Right cardiac atrium (tissue), 5 donors: ENCODE data around the gene PTPRU. TPM values are rescaled to one million over a fixed set of nuclear protein-coding genes. Genes with fewer than 3 reads are reported as not detected.
A peak's percentile ranks its signal among the peaks of the same experiment; 100 is the strongest.

Experiments
- ATAC-seq, 2 donors: fragments of 200-7000 bp; cut with Tn5 transposase; one replicate each; pipeline versions ENCODE4 v1.8.0 to v1.9.1; 2020; ENCODE audit warnings: moderate library complexity in 2 of 2, mild to moderate bottlenecking in 1 of 2
- DNase-seq, 3 donors: peaks; one replicate each; pipeline ENCODE4 v3.0.0-alpha.2; 2020
- H3K27ac ChIP-seq: one replicate; pipeline ENCODE4 v1.5.1; 2013; ENCODE audit warnings: mild to moderate bottlenecking, low read length, control low read depth, moderate library complexity
- H3K27me3 ChIP-seq: one replicate; pipeline ENCODE4 v1.6.1; 2013; ENCODE audit not compliant: control insufficient read depth, insufficient read depth
- H3K4me1 ChIP-seq: one replicate; pipeline ENCODE4 v1.6.1; 2013; ENCODE audit warnings: low read length; ENCODE audit not compliant: control insufficient read depth, insufficient read depth
- H3K4me3 ChIP-seq: one replicate; pipeline ENCODE4 v1.5.1; 2013; ENCODE audit warnings: low read length, control low read depth
- H3K9me3 ChIP-seq: one replicate; pipeline ENCODE4 v1.6.1; 2013; ENCODE audit warnings: low read length; ENCODE audit not compliant: control insufficient read depth
- WGBS: extraction: QIAGEN DNeasy Blood & Tissue Kit; methylation state at CpG from one replicate; pipeline ENCODE4 v1.1.7; 2013; 5-methylcytosine and 5-hydroxymethylcytosine counted together
- intact Hi-C, 4 donors: fragments of 100-400 bp; cut with DNase I; formaldehyde crosslinking; loops; one replicate each; pipeline versions ENCODE4 v1.11.0 to v1.14.0; 2022 to 2023
- polyA plus RNA-seq: library from polyadenylated mRNA; stranded (reverse); fragments of 200-250 nt; gene quantifications from one replicate; pipeline ENCODE4 v1.2.3, GENCODE V29; 2013
- total RNA-seq, 4 donors: library from RNA; stranded (reverse); fragmentation: NEBNext Ultra II Directional; extraction: Animal tissue kit (Norgen Biotek cat#: 25700); gene quantifications; one replicate each; pipeline ENCODE4 v1.2.1, GENCODE V29; 2021
- donor health status: healthy with polysubstance abuse.
- donor health status: DM: no; HTN: yes; CAD: no.
- donor health status: DM: no; HTN: no; CAD: no.
- donor health status: DM: no; HTN: yes; CAD: no; lungs with severe emphysema.
- donor health status: DM: yes; HTN: yes; CAD: no.

PTPRU gene
- total and polyA plus RNA-seq, 5 donors: 13.7 to 29.9 (median 23.2) TPM

GRCh38 chr1:29254346-29254745 is 18.0 kb downstream of the PTPRU start:
- ATAC-seq (no peak), DNase-seq (no peak)
- Histone ChIP-seq H3K4me3 (no peak overlapping the region), H3K4me1 (peaks cover 4% of the 10 kb centered on the region), H3K27ac (no peak overlapping the region), H3K27me3 (no peaks in the 10 kb centered on the region), H3K9me3 (no peaks in the 10 kb centered on the region)
- intact Hi-C loops: loop anchor here in 2 of 4 donors (10.0 kb wide), 2 partner anchors 80 to 850 kb away; no protein-coding TSS in a partner anchor
- 91% methylated on average over 7 of the region's 7 CpGs for WGBS

- 88% methylated on average over 10 of the region's 10 CpGs for WGBS
- Histone ChIP-seq H3K4me1 (peaks cover 4% of the 10 kb centered on the region), H3K4me3 (no peak overlapping the region), H3K9me3 (no peaks in the 10 kb centered on the region), H3K27me3 (no peaks in the 10 kb centered on the region), H3K27ac (no peak overlapping the region)
- intact Hi-C loops: loop anchor here in 2 of 4 donors (10.0 kb wide), 2 partner anchors 80 to 850 kb away; no protein-coding TSS in a partner anchor
- ATAC-seq: no peak
- DNase-seq: no peak
Measured at GRCh38 chr1:29255134-29255666, 18.9 kb downstream of the PTPRU start.

GRCh38 chr1:29256394-29256793 is 20.1 kb downstream of the PTPRU start:
- Histone ChIP-seq H3K9me3 (no peaks in the 10 kb centered on the region), H3K4me1 (peaks cover 4% of the 10 kb centered on the region), H3K4me3 (no peak overlapping the region), H3K27me3 (no peaks in the 10 kb centered on the region), H3K27ac (no peak overlapping the region)
- DNase-seq (no peak), ATAC-seq (no peak)
- intact Hi-C loops: loop anchor here in 2 of 4 donors (10.0 kb wide), 2 partner anchors 78 to 848 kb away; no protein-coding TSS in a partner anchor
- 80% methylated on average over 5 of the region's 5 CpGs for WGBS

GRCh38 chr1:29256979-29257804 is 20.9 kb downstream of the PTPRU start:
- 44% methylated on average over 11 of the region's 11 CpGs for WGBS
- no peaks in the 10 kb centered on the region for H3K9me3 ChIP-seq
- H3K4me3 ChIP-seq: no peak overlapping the region
- intact Hi-C loops: loop anchor here in 2 of 4 donors (10.0 kb wide), 2 partner anchors 78 to 848 kb away; no protein-coding TSS in a partner anchor
- peaks cover 4% of the 10 kb centered on the region for H3K4me1 ChIP-seq
- H3K27ac ChIP-seq: no peak overlapping the region
- no peaks in the 10 kb centered on the region for H3K27me3 ChIP-seq
- DNase-seq (peak in 2 of 3 donors; percentile 63 to 71), ATAC-seq (no peak)

- no peak overlapping the region for H3K27ac ChIP-seq
- H3K4me1 ChIP-seq: peaks cover 4% of the 10 kb centered on the region
- WGBS: 74% methylated on average over 16 of the region's 16 CpGs
- H3K9me3 ChIP-seq: no peaks in the 10 kb centered on the region
- ATAC-seq (peak; percentile 20 to 40), DNase-seq (peak in 2 of 3 donors; percentile 65 to 74)
- no peaks in the 10 kb centered on the region for H3K27me3 ChIP-seq
- no peak overlapping the region for H3K4me3 ChIP-seq
- intact Hi-C loops: loop anchor here in 2 of 4 donors (10.0 kb wide), 2 partner anchors 76 to 846 kb away; no protein-coding TSS in a partner anchor
Measured at GRCh38 chr1:29258189-29258975, 22.1 kb downstream of the PTPRU start.

GRCh38 chr1:29258976-29259801 is 22.9 kb downstream of the PTPRU start:
- Histone ChIP-seq H3K27me3 (no peaks in the 10 kb centered on the region), H3K4me3 (peak overlapping the region; percentile 37), H3K9me3 (no peaks in the 10 kb centered on the region), H3K4me1 (peaks cover 4% of the 10 kb centered on the region), H3K27ac (peak overlapping the region; percentile 3)
- DNase-seq: peak in 2 of 3 donors; percentile 70 to 77
- 13% methylated on average over 38 of the region's 38 CpGs for WGBS
- peak; percentile 53 to 58 for ATAC-seq
- intact Hi-C loops: loop anchor here in 2 of 4 donors (10.0 kb wide), 2 partner anchors 76 to 846 kb away; no protein-coding TSS in a partner anchor

- WGBS: 3% methylated on average over 56 of the region's 56 CpGs
- Histone ChIP-seq H3K27me3 (no peaks in the 10 kb centered on the region), H3K27ac (no peak overlapping the region), H3K9me3 (no peaks in the 10 kb centered on the region), H3K4me1 (peaks cover 4% of the 10 kb centered on the region), H3K4me3 (peak overlapping the region; percentile 37)
- intact Hi-C loops: loop anchor here in 2 of 4 donors (10.0 kb wide), 2 partner anchors 75 to 845 kb away; no protein-coding TSS in a partner anchor
- ATAC-seq (peak; percentile 86 to 90), DNase-seq (peak; percentile 69 to 90 (median 89))
Measured at GRCh38 chr1:29259802-29260441, 23.6 kb downstream of the PTPRU start.

- Histone ChIP-seq H3K27ac (no peak overlapping the region), H3K4me3 (peak overlapping the region; percentile 37), H3K27me3 (no peaks in the 10 kb centered on the region), H3K9me3 (no peaks in the 10 kb centered on the region), H3K4me1 (peaks cover 4% of the 10 kb centered on the region)
- 50% methylated on average over 29 of the region's 29 CpGs for WGBS
- DNase-seq (peak in 1 of 3 donors; percentile 64), ATAC-seq (no peak)
- intact Hi-C loops: no loop called here
Measured at GRCh38 chr1:29260531-29260930, 24.2 kb downstream of the PTPRU start.

- intact Hi-C loops: no loop called here
- H3K27me3 ChIP-seq: no peaks in the 10 kb centered on the region
- 73% methylated on average over 4 of the region's 4 CpGs for WGBS
- DNase-seq: no peak
- H3K4me3 ChIP-seq: no peak overlapping the region
- ATAC-seq: no peak
- H3K27ac ChIP-seq: no peak overlapping the region
- H3K9me3 ChIP-seq: no peaks in the 10 kb centered on the region
- H3K4me1 ChIP-seq: no peaks in the 10 kb centered on the region
Measured at GRCh38 chr1:29264773-29265389, 28.6 kb downstream of the PTPRU start.
